GM21529 (cell line): ENCODE results near the gene PDE3A.

Experiments
- ATAC-seq: cut with Tn5 transposase; IDR thresholded peaks from one replicate; pipeline ENCODE4 v1.9.1; 2021; ENCODE audit not compliant: unreplicated experiment

The PDE3A gene

GRCh38 chr12:20453756-20454310, 85.5 kb downstream of the PDE3A start:
- ATAC-seq: no peak

- no peak for ATAC-seq
Observed at GRCh38 chr12:20455001-20455706, 86.8 kb downstream of the PDE3A start.

GRCh38 chr12:20457582-20457981, 89.2 kb downstream of the PDE3A start:
- ATAC-seq: no peak

GRCh38 chr12:20458011-20458410, 89.7 kb downstream of the PDE3A start:
- ATAC-seq: no peak

GRCh38 chr12:20459920-20460319, 91.6 kb downstream of the PDE3A start:
- no peak for ATAC-seq

- no peak for ATAC-seq
Observed at GRCh38 chr12:20460956-20461355, 92.6 kb downstream of the PDE3A start.

GRCh38 chr12:20463913-20464524, 95.7 kb downstream of the PDE3A start:
- no peak for ATAC-seq

- no peak for ATAC-seq
Observed at GRCh38 chr12:20469300-20469699, 101.0 kb downstream of the PDE3A start.

GRCh38 chr12:20469756-20470155, 101.4 kb downstream of the PDE3A start:
- no peak for ATAC-seq

GRCh38 chr12:20472102-20472782, 103.9 kb downstream of the PDE3A start:
- no peak for ATAC-seq

- no peak for ATAC-seq
Observed at GRCh38 chr12:20473133-20473532, 104.8 kb downstream of the PDE3A start.

GRCh38 chr12:20474016-20474415, 105.7 kb downstream of the PDE3A start:
- ATAC-seq: no peak

- no peak for ATAC-seq
Observed at GRCh38 chr12:20474443-20474842, 106.1 kb downstream of the PDE3A start.

GRCh38 chr12:20475542-20475941, 107.2 kb downstream of the PDE3A start:
- ATAC-seq: no peak

- ATAC-seq: no peak
Observed at GRCh38 chr12:20476551-20476950, 108.2 kb downstream of the PDE3A start.

GRCh38 chr12:20477255-20477654, 108.9 kb downstream of the PDE3A start:
- ATAC-seq: no peak

- ATAC-seq: no peak
Observed at GRCh38 chr12:20477672-20478071, 109.3 kb downstream of the PDE3A start.

GRCh38 chr12:20482491-20483054, 114.2 kb downstream of the PDE3A start:
- no peak for ATAC-seq

- ATAC-seq: no peak
Observed at GRCh38 chr12:20483776-20484175, 115.4 kb downstream of the PDE3A start.

GRCh38 chr12:20486233-20486632, 117.9 kb downstream of the PDE3A start:
- ATAC-seq: no peak

- no peak for ATAC-seq
Observed at GRCh38 chr12:20487519-20487918, 119.2 kb downstream of the PDE3A start.

- ATAC-seq: no peak
Observed at GRCh38 chr12:20489645-20490044, 121.3 kb downstream of the PDE3A start.
